ENCODE data around the gene TRNT1.

DNA sequence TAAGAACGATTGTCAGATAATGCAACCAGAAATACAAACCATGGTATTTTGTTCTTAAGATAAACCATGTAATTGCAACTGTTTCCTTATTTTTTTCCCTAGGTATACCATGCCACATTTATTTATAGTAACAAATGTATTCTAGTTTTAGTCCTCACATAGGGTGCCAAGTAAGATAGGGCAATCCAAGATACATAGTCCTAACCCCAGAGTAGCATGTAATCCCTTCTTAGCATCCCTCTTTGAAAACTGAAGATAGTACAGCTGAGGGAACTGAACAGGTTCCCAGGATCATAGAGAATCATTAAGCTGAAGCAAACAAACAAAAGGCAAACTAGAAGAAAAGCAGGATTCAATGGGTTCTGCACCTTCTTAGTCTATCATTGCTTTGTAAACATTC, 24.8 kb downstream of the TRNT1 start:
- TF ChIP-seq, protein P1, sequence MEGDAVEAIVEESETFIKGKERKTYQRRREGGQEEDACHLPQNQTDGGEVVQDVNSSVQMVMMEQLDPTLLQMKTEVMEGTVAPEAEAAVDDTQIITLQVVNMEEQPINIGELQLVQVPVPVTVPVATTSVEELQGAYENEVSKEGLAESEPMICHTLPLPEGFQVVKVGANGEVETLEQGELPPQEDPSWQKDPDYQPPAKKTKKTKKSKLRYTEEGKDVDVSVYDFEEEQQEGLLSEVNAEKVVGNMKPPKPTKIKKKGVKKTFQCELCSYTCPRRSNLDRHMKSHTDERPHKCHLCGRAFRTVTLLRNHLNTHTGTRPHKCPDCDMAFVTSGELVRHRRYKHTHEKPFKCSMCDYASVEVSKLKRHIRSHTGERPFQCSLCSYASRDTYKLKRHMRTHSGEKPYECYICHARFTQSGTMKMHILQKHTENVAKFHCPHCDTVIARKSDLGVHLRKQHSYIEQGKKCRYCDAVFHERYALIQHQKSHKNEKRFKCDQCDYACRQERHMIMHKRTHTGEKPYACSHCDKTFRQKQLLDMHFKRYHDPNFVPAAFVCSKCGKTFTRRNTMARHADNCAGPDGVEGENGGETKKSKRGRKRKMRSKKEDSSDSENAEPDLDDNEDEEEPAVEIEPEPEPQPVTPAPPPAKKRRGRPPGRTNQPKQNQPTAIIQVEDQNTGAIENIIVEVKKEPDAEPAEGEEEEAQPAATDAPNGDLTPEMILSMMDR (IDR thresholded peaks at IDR 0.05) = no peak
- no peak for TF ChIP-seq POLR2A (IDR thresholded peaks at IDR 0.05)
